GM08714 (cell line): ENCODE measurements around the gene ELP4.

Experiments
- H3K4me3 ChIP-seq: fragments of 200-500 bp; sonication (Bioruptor generic); 2 replicates; pipeline ENCODE4 v1.5.1; 2014; ENCODE audit warnings: mild to moderate bottlenecking, low read length, inconsistent platforms
- ZNF274 ChIP-seq: IDR thresholded peaks from 2 replicates; pipeline ENCODE4 v1.6.1; 2012; ENCODE audit warnings: mild to moderate bottlenecking, low read depth, low read length

ELP4 gene

DNA sequence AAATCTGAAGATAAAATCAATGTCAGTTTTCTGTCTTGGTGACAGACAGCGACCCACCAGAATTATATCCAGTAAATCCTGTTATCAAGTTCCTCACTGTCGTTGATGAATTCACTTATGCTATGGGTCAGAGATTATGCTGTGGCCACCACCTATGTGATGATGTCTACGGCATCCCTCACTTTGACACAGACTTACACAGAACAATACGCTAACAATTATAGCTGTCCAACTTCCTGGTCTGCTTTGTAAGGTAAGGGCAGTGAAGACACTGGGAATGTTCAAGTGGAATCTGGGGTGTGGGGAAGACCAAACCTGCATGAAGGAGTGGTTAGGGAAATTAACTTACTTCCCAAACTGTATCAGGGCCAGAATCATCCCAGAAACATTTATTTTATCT lies 320.8 kb downstream of the ELP4 start:
- H3K4me3 ChIP-seq: no peak overlapping the region
- no peak for TF ChIP-seq ZNF274

DNA sequence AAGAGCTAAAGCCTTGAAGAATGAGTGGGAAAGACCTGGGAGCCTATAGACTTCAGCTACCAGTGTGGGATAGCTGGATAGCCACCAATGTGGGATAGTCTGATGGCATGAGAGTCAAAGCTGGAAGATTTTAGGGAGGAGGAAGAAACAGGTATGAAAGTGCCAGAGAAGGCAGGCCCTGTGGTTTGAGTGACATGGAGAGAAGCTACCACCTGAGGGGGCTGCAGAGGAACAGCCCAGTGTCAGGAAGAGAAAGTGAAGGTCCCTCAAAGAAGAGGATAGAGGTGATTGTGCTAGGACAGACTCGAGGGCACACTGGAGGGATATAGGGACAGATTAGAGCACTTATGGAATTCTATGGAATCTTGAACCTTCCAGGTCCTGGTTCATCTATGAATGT lies 324.7 kb downstream of the ELP4 start:
- H3K4me3 ChIP-seq: no peak overlapping the region
- no peak for TF ChIP-seq ZNF274
